AG04449 (cell line): ENCODE results near the gene INTS11.
A peak's percentile ranks its signal among the peaks of the same experiment; 100 is the strongest.

Experiments used
- CTCF ChIA-PET: fragments of 350-600 bp; formaldehyde crosslinking; extraction: SDS; loops from one replicate; lab custom pipeline; 2021; ENCODE audit warnings: antibody characterized with exemption; lab: Yijun Ruan, JAX
- POLR2A ChIA-PET: fragments of 400-600, 350-600 bp; formaldehyde crosslinking; extraction: SDS; loops from one replicate; lab custom pipeline; 2020; ENCODE audit warnings: antibody characterized with exemption, inconsistent platforms; lab: Yijun Ruan, JAX
- DNase-seq: peaks from one replicate; pipeline ENCODE4 v3.0.0-alpha.2; 2010; ENCODE audit warnings: low read depth, low spot score
- H3K4me3 ChIP-seq: 2 replicates; pipeline ENCODE4 v1.5.1; 2011; ENCODE audit warnings: low read depth, mild to moderate bottlenecking, control low read depth, low read length
- CTCF ChIP-seq: IDR thresholded peaks from one replicate; pipeline ENCODE4 v1.5.1; 2011; ENCODE audit warnings: mild to moderate bottlenecking, moderate library complexity, low read length, control low read depth, inconsistent platforms; ENCODE audit not compliant: insufficient read depth; ENCODE audit errors: missing control alignments

The INTS11 gene

GRCh38 chr1:1329304-1330210 is 5.1 kb upstream of the INTS11 start:
- TF ChIP-seq CTCF: no peak
- H3K4me3 ChIP-seq: no peak overlapping the region
- CTCF ChIA-PET: interaction anchor here (1.1 kb wide), 1 partner anchor 45 kb away, joined by 3 read pairs; no protein-coding TSS in a partner anchor
- POLR2A ChIA-PET: interaction anchor here (1.3 kb wide), 1 partner anchor 10 kb away, joined by 3 read pairs; no protein-coding TSS in a partner anchor
- no peak for DNase-seq

DNA sequence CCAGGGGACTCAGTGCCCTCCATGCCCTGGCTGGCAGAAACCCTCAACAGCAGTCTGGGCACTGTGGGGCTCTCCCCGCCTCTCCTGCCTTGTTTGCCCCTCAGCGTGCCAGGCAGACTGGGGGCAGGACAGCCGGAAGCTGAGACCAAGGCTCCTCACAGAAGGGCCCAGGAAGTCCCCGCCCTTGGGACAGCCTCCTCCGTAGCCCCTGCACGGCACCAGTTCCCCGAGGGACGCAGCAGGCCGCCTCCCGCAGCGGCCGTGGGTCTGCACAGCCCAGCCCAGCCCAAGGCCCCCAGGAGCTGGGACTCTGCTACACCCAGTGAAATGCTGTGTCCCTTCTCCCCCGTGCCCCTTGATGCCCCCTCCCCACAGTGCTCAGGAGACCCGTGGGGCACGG is 3.8 kb upstream of the INTS11 start:
- ChIA-PET CTCF (no interaction called here), POLR2A (no interaction called here)
- TF ChIP-seq CTCF: no peak
- no peak for DNase-seq
- no peak overlapping the region for H3K4me3 ChIP-seq

DNA sequence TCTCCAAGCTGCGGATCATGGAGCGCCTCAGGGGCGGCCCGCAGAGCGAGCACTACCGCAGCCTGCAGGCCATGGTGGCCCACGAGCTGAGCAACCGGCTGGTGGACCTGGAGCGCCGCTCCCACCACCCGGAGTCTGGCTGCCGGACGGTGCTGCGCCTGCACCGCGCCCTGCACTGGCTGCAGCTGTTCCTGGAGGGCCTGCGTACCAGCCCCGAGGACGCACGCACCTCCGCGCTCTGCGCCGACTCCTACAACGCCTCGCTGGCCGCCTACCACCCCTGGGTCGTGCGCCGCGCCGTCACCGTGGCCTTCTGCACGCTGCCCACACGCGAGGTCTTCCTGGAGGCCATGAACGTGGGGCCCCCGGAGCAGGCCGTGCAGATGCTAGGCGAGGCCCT is 2.8 kb upstream of the INTS11 start:
- CTCF ChIA-PET: interaction anchor here (2.7 kb wide), 1 partner anchor 45 kb away, joined by 12 read pairs; no protein-coding TSS in a partner anchor
- H3K4me3 ChIP-seq: no peak overlapping the region
- DNase-seq: no peak
- POLR2A ChIA-PET: no interaction called here
- TF ChIP-seq CTCF: no peak

DNA sequence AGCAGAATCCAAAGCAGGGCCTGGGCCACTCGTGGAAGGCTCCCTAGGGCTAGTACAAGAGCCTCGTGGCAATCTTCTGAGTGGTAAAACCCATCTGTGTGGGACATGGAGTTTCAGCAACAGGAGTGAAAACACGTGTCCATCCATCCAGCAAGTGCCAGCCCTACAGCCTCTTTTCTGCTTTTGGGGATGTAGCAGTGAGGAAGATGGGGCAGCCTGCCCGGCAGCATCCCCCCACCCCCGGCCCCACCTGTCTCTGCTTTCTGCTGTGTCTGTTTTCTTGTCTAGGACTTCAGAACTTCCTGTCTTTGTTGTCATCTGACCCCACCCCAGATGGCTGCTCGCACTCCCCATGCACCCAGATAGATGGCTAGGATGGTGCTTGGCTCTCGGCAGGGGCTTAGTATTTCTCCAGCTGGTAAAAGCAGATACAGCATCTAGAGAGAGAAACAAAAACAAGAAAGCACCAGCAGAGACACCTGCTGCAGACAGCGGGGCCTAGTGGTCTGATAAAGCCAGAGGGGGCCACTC is 1.7 kb upstream of the INTS11 start:
- no peak for TF ChIP-seq CTCF
- peak overlapping the region; percentile 23 for H3K4me3 ChIP-seq
- POLR2A ChIA-PET: no interaction called here
- CTCF ChIA-PET: interaction anchor here (0.8 to 2.7 kb wide), 4 partner anchors 8 to 46 kb away, joined by 3 to 12 read pairs (median 4); no protein-coding TSS in a partner anchor
- DNase-seq: no peak

- CTCF ChIA-PET: interaction anchor here (0.8 to 2.7 kb wide), 4 partner anchors 9 to 47 kb away, joined by 3 to 12 read pairs (median 4); no protein-coding TSS in a partner anchor
- DNase-seq: no peak
- H3K4me3 ChIP-seq: peak overlapping the region; percentile 86
- POLR2A ChIA-PET: no interaction called here
- no peak for TF ChIP-seq CTCF
Observed at GRCh38 chr1:1325288-1326074, 1.0 kb upstream of the INTS11 start.

GRCh38 chr1:1324084-1324523 is 356 bp downstream of the INTS11 start:
- CTCF ChIA-PET: no interaction called here
- POLR2A ChIA-PET: no interaction called here
- TF ChIP-seq CTCF: no peak
- no peak for DNase-seq
- H3K4me3 ChIP-seq: peak overlapping the region; percentile 83
